Measurements from ENCODE around the gene GATM. TPM values are rescaled to one million over a fixed set of nuclear protein-coding genes. Genes with fewer than 3 reads are reported as not detected.

Gene GATM
- total RNA-seq, 4 donors from 2014 or later: 15.4 to 38.3 (median 25.4) TPM

GRCh38 chr15:45349623-45350022, 28.7 kb downstream of the GATM start:
- Histone ChIP-seq H3K36me3 (no peaks in the 10 kb centered on the region), H3K27me3 (peaks cover 17% of the 10 kb centered on the region), H3K4me3 (no peak overlapping the region), H3K27ac (no peak overlapping the region), H3K4me1 (no peaks in the 10 kb centered on the region), H3K9me3 (no peaks in the 10 kb centered on the region)
- no peak for TF ChIP-seq EP300 (IDR thresholded peaks at IDR 0.05)
- TF ChIP-seq, protein P1, sequence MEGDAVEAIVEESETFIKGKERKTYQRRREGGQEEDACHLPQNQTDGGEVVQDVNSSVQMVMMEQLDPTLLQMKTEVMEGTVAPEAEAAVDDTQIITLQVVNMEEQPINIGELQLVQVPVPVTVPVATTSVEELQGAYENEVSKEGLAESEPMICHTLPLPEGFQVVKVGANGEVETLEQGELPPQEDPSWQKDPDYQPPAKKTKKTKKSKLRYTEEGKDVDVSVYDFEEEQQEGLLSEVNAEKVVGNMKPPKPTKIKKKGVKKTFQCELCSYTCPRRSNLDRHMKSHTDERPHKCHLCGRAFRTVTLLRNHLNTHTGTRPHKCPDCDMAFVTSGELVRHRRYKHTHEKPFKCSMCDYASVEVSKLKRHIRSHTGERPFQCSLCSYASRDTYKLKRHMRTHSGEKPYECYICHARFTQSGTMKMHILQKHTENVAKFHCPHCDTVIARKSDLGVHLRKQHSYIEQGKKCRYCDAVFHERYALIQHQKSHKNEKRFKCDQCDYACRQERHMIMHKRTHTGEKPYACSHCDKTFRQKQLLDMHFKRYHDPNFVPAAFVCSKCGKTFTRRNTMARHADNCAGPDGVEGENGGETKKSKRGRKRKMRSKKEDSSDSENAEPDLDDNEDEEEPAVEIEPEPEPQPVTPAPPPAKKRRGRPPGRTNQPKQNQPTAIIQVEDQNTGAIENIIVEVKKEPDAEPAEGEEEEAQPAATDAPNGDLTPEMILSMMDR (IDR thresholded peaks at IDR 0.05): no peak
- no peak for TF ChIP-seq POLR2AphosphoS5 (IDR thresholded peaks at IDR 0.05)
- no peak for TF ChIP-seq POLR2A (IDR thresholded peaks at IDR 0.05)
- WGBS, 2 donors (ENCODE audit: low coverage in 1 of 2): 71 to 80% methylated on average over 3 of the region's 3 CpGs
- no peak for ATAC-seq

GRCh38 chr15:45347989-45348388, 30.4 kb downstream of the GATM start:
- Histone ChIP-seq H3K36me3 (no peaks in the 10 kb centered on the region), H3K9me3 (no peaks in the 10 kb centered on the region), H3K4me1 (no peaks in the 10 kb centered on the region), H3K27ac (no peak overlapping the region), H3K4me3 (no peak overlapping the region), H3K27me3 (peaks cover 17% of the 10 kb centered on the region)
- no peak for ATAC-seq
- TF ChIP-seq POLR2A (IDR thresholded peaks at IDR 0.05): no peak

- H3K9me3 ChIP-seq: no peaks in the 10 kb centered on the region
- H3K36me3 ChIP-seq: no peaks in the 10 kb centered on the region
- TF ChIP-seq, protein P1 (IDR thresholded peaks at IDR 0.05): no peak
- TF ChIP-seq POLR2AphosphoS5 (IDR thresholded peaks at IDR 0.05) (no peak), POLR2A (IDR thresholded peaks at IDR 0.05) (no peak), EP300 (IDR thresholded peaks at IDR 0.05) (no peak)
- ATAC-seq: no peak
- no peak overlapping the region for H3K27ac ChIP-seq
- H3K27me3 ChIP-seq: peaks cover 24% of the 10 kb centered on the region
- 82 to 83% methylated on average over 2 of the region's 4 CpGs for WGBS, 2 donors (ENCODE audit: low coverage in 1 of 2)
- no peaks in the 10 kb centered on the region for H3K4me1 ChIP-seq
- H3K4me3 ChIP-seq: no peak overlapping the region
Observed at GRCh38 chr15:45347033-45347432, 31.3 kb downstream of the GATM start.

DNA sequence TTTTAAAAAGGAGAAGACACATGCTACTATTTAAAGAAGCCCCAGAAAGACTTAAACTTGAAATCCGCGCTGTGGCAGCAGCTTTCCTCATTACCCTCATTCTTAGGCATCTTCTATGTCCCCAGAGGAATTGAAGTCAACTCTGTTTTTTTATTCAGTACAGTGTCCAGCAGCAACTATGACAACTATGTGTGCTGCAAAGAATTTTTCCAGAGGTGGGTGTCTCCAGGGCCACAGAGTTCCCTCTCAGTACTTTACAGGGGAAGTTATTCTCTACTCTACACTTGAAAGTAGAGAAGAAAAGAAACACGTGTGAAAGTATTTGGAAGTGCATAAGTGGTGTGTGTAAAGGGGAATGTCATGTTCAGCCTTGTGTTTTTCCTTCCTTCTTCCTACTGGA, 32.0 kb downstream of the GATM start:
- no peak for ATAC-seq
- H3K27ac ChIP-seq: no peak overlapping the region
- TF ChIP-seq, protein P1 (IDR thresholded peaks at IDR 0.05): no peak
- TF ChIP-seq EP300 (IDR thresholded peaks at IDR 0.05) (no peak), POLR2A (IDR thresholded peaks at IDR 0.05) (no peak), POLR2AphosphoS5 (IDR thresholded peaks at IDR 0.05) (no peak)
- H3K36me3 ChIP-seq: no peaks in the 10 kb centered on the region
- 27 to 46% methylated on average over 3 of the region's 3 CpGs for WGBS, 2 donors (ENCODE audit: low coverage in 1 of 2)
- peaks cover 24% of the 10 kb centered on the region for H3K27me3 ChIP-seq
- H3K4me3 ChIP-seq: no peak overlapping the region
- no peaks in the 10 kb centered on the region for H3K4me1 ChIP-seq
- no peaks in the 10 kb centered on the region for H3K9me3 ChIP-seq

DNA sequence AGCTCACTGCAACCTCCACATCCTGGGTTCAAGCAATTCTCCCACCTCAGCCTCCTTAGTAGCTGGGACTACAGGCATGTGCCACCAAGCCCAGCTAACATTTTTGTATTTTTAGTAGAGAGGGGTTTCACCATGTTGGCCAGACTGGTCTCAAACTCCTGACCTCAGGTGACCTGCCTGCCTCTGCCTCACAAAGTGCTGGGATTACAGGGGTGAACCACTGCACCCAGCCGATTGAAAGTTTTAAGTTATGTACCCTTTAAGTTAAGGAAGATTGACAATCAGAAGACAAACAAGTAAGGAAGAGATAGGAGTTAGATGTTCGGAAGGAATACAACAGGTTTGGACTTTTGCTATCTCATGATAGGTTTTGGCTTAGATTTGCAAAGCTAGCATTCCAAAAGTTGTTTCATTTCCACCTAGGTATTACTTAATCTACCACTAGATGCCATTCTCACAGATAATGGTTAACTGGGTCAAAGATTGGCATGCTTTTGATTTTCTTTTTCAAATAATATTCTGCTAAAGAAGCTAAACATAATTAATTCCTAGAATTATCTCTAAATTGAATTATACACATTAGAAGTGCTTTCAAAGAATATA, 35.0 kb downstream of the GATM start:
- H3K27me3 ChIP-seq: peaks cover 21% of the 10 kb centered on the region
- no peaks in the 10 kb centered on the region for H3K36me3 ChIP-seq
- WGBS, 2 donors (ENCODE audit: low coverage in 1 of 2): 85 to 90% methylated on average over 2 of the region's 2 CpGs
- ATAC-seq: no peak
- H3K27ac ChIP-seq: no peak overlapping the region
- TF ChIP-seq POLR2AphosphoS5 (IDR thresholded peaks at IDR 0.05) (no peak), EP300 (IDR thresholded peaks at IDR 0.05) (no peak), POLR2A (IDR thresholded peaks at IDR 0.05) (no peak)
- TF ChIP-seq, protein P1 (IDR thresholded peaks at IDR 0.05): no peak
- H3K4me1 ChIP-seq: no peaks in the 10 kb centered on the region
- H3K9me3 ChIP-seq: no peaks in the 10 kb centered on the region
- H3K4me3 ChIP-seq: no peak overlapping the region
